Lower leg skin (tissue), 4 donors: ENCODE results near the gene MED27. TPM values are rescaled to one million over a fixed set of nuclear protein-coding genes. Genes with fewer than 3 reads are reported as not detected.

Experiments
- DNase-seq, 2 donors: peaks; one replicate each; pipeline ENCODE4 v3.0.0-alpha.2; 2019; ENCODE audit warnings: low spot score in 2 of 2
- H3K4me3 ChIP-seq: fragments of 200-600 bp; sonication (generic); 2 replicates; pipeline ENCODE4 v1.5.1; 2017; ENCODE audit warnings: mild to moderate bottlenecking, low read depth; ENCODE audit not compliant: poor library complexity, severe bottlenecking
- POLR2A ChIP-seq, 2 donors: fragments of 450-650 bp; IDR thresholded peaks; one replicate each; pipeline ENCODE4 v1.6.1; 2016 to 2017; ENCODE audit warnings: antibody characterized with exemption in 2 of 2, mild to moderate bottlenecking in 1 of 2, moderate library complexity in 1 of 2
- WGBS, 2 donors: methylation state at CpG; one replicate each; pipeline ENCODE4 v1.1.5; 2018; 5-methylcytosine and 5-hydroxymethylcytosine counted together
- intact Hi-C: fragments of 100-400 bp; cut with DNase I; formaldehyde crosslinking; loops from one replicate; pipeline ENCODE4 v1.15.0; 2023; ENCODE audit warnings: low total_unique reads
- total RNA-seq, 4 donors: library from RNA; depleted of rRNA; stranded (reverse); fragments of >200 nt; gene quantifications; one replicate each; pipeline ENCODE4 v1.1.0, GENCODE V29; 2016
- TF ChIP-seq, protein P1 (sequence below), 3 donors: fragments of 450-650 bp; IDR thresholded peaks; one replicate each; pipeline ENCODE4 v1.5.1; 2016; ENCODE audit warnings: antibody characterized with exemption in 3 of 3, mild to moderate bottlenecking in 3 of 3, moderate library complexity in 2 of 3

The MED27 gene
- total RNA-seq, 4 donors from 2014 or later: 15.4 to 20.3 (median 16.5) TPM

DNA sequence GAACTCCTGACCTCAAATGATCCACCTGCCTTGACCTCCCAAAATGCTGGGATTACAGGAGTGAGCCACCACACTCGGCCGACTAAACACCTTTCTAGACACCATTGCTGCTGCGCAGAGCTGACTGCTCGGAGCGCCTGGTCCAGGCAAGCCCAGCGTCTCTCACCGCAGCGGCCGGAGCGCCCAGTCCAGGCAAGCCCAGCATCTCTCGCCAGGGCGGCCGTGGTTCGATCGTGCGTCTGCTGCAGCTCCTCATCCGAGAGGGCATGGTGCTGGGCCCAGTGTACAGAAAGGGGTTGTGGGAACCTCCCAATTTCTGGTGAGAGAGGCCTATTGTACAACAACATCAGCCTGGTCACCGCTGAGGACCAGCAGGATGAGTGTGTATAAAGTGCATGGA, 230.3 kb downstream of the MED27 start:
- intact Hi-C loops: loop anchor here (5.0 kb wide), 1 partner anchor 1507 kb away; no protein-coding TSS in a partner anchor
- no peak for DNase-seq
- 94% methylated on average over 18 of the region's 18 CpGs for WGBS, 2 donors
- no peak for TF ChIP-seq POLR2A (IDR thresholded peaks at IDR 0.05)
- TF ChIP-seq, protein P1, sequence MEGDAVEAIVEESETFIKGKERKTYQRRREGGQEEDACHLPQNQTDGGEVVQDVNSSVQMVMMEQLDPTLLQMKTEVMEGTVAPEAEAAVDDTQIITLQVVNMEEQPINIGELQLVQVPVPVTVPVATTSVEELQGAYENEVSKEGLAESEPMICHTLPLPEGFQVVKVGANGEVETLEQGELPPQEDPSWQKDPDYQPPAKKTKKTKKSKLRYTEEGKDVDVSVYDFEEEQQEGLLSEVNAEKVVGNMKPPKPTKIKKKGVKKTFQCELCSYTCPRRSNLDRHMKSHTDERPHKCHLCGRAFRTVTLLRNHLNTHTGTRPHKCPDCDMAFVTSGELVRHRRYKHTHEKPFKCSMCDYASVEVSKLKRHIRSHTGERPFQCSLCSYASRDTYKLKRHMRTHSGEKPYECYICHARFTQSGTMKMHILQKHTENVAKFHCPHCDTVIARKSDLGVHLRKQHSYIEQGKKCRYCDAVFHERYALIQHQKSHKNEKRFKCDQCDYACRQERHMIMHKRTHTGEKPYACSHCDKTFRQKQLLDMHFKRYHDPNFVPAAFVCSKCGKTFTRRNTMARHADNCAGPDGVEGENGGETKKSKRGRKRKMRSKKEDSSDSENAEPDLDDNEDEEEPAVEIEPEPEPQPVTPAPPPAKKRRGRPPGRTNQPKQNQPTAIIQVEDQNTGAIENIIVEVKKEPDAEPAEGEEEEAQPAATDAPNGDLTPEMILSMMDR (IDR thresholded peaks at IDR 0.05): no peak
- H3K4me3 ChIP-seq: no peak overlapping the region

DNA sequence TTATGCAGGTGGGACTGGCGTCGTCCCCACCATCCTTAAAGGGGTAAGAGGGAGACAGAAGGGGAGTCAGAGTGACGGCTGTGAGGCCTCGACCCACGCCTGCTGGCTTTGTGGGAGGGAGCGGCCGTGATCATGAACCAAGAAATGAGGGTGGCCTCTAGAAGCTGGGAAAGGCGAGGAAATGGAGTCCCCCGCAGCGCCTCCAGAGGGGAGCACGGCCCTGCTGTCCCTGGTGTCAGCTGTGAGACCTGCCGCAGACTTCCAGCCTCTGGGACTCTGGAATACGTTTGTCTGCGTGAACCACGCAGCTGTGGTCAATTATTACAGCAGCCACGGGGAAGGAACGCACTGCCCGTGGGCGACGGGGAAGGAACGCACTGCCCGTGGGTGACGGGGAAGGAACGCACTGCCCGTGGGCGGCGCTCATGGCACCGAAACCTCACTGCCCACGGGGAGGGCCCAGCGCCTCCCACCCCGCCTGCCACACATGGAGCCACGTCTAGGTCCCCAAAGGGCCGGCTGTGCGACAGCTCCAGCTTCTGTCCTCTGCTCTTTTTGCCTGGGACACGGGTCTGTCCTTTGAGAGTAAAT, 231.0 kb downstream of the MED27 start:
- 65 to 75% methylated on average over 35 of the region's 35 CpGs for WGBS, 2 donors
- no peak for DNase-seq
- intact Hi-C loops: loop anchor here (5.0 kb wide), 1 partner anchor 1506 kb away; no protein-coding TSS in a partner anchor
- TF ChIP-seq, protein P1 (IDR thresholded peaks at IDR 0.05): no peak
- no peak for TF ChIP-seq POLR2A (IDR thresholded peaks at IDR 0.05)
- no peak overlapping the region for H3K4me3 ChIP-seq

DNA sequence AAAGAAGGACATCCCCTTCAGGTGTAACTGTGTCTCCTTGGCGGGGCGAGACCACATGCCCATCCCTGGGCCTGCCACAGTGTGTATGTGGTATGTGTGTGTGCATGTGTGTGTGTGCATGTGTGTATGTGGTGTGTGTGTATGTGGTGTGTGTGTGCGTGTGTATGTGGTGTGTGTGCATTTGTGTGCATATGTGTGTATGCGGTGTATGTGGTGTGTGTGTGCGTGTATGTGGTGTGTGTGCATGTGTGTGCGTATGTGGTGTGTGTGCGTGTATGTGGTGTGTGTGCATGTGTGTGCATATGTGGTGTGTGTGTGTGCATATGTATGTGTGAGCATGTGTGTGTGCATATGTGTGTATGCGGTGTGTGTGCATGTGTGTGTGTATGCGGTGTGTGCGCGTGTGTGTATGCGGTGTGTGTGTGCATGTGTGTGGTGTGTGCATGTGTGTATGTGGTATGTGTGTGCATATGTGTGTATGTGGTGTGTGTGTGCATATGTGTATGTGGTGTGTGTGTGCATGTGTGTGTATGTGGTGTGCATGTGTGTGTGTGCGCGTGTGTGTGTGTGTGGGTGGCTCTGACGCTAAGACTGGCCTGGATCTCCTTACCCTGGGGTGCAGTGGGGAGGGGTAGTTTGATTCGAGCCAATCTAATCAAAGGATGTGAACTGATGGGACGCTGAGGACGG, 231.9 kb downstream of the MED27 start:
- intact Hi-C loops: loop anchor here (5.0 kb wide), 1 partner anchor 1506 kb away; no protein-coding TSS in a partner anchor
- TF ChIP-seq, protein P1 (IDR thresholded peaks at IDR 0.05): no peak
- TF ChIP-seq POLR2A (IDR thresholded peaks at IDR 0.05): no peak
- WGBS, 2 donors: 87 to 89% methylated on average over 18 of the region's 18 CpGs
- no peak for DNase-seq
- no peak overlapping the region for H3K4me3 ChIP-seq

DNA sequence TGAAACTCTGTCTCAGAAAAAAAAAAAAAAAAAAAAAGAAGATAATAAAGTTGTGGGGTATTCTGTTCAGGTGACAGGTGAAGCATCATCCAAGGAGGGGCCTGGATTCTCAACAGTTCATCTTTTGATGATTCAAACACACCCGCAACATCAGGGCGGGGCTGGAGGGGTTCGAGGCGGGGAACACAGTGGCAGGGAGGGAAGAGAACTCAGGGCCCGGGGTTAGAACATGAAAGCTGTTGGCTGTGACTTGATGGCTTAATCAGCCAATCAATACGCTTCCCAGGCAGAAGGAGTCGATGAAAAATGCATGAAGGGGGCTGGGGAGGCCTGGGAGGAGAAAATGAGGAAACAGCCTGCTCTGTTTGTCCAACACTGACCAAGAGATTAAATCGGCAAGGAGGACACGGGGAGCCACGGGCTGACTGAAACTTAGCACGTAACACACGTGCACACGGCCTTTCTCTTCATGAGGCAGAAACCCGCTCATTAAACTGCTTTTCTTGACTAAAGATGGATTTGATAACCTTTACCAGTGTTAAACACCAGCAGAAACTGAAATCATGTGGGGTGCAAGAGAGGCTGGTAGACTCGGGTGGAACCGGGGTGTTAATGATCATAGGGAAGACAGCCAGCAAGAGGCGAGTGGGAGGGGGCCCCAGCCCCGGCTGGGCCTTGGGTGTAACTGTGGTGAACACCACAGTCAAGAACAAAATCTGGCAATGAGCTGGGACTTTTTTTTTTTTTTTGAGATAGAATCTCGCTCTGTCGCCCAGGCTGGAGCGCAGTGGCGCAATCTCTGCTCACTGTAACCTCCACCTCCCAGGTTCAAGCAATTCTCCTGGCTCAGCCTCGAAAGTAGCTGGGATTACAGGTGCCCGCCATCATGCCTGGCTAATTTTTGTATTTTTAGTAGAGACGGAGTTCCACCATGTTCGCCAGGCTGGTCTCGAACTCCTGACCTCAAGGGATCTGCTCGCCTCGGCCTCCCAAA, 234.1 kb downstream of the MED27 start:
- no peak for DNase-seq
- 71 to 73% methylated on average over 29 of the region's 29 CpGs for whole genome bisulfite sequencing, 2 donors
- TF ChIP-seq POLR2A (IDR thresholded peaks at IDR 0.05): no peak
- TF ChIP-seq, protein P1 (IDR thresholded peaks at IDR 0.05): no peak
- intact Hi-C loops: loop anchor here (5.0 kb wide), 1 partner anchor 1503 kb away; no protein-coding TSS in a partner anchor
- no peak overlapping the region for H3K4me3 ChIP-seq

DNA sequence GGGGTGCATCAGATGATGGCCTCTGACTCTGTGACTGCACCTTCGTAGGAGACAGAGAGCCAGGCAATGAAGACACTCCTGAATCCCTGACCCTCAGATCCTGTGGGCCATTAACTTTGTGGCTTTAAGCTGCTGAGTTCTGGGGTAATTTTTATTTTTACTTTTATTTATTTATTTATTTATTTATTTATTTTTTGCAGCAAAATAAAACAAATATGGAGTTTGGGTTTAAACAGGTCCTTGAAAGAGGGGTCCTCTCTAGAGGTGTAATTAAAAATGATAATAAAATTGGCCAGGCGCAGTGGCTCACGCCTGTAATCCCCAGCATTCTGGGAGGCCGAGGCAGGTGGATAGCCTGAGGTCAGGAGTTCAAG, 234.9 kb downstream of the MED27 start:
- intact Hi-C loops: loop anchor here (5.0 kb wide), 1 partner anchor 1502 kb away; no protein-coding TSS in a partner anchor
- DNase-seq: no peak
- H3K4me3 ChIP-seq: no peak overlapping the region
- TF ChIP-seq, protein P1 (IDR thresholded peaks at IDR 0.05): no peak
- WGBS, 2 donors: 93 to 97% methylated on average over 4 of the region's 4 CpGs
